ENCODE results near the gene ARID4B.
"Not testable (repeated sequence)": the region's sequence is repeated elsewhere in the genome, so short reads cannot be mapped to it uniquely, and the experiment has no call there.

Gene ARID4B

DNA sequence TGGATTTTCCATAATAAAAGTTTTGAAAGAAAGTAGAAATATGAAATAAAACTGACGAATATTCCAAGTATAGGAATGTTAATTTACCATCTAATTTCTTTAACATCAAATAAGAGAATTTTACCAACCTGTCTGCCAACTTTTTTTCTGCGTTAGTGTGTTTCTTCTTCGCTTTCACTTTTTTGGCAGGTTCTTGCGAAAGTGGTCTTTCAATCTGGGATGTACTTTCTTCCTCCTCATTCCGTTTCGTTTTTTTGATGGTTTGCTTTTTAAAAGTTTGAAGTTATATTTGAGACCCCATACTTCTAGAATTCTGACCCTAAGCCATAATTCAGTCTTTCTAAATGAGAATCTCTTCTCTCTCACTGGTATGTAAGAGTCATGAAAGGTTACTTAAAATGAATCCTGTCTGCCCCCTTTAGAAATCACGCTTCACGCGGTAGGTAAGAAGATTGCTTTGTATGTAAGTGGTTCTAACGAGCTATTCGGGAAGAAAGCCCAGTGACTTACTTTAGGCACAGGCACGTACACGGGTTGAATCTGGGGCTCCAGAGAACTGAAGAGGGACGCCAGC lies 167.5 kb downstream of the ARID4B start:
- no peak for DNase-seq (ENCODE audit: low read depth)

DNA sequence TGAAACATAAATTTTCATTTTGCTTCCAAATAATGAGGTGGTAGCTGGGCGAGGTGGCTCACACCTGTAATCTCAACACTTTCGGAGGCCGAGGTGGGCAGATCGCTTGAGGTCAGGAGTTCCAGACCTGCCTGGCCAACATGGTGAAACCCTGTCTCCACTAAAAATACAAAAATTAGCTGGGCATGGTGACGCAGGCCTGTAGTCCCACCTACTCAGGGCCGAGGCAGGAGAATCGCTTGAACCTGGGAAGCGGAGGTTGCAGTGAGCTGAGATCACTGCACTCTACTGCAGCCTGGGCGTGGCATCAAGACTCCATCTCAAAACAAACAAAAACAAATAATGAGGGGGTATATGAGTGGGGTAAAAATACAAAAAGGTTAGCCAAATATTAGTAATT lies 168.0 kb downstream of the ARID4B start:
- DNase-seq (ENCODE audit: low read depth): not testable (repeated sequence)

DNA sequence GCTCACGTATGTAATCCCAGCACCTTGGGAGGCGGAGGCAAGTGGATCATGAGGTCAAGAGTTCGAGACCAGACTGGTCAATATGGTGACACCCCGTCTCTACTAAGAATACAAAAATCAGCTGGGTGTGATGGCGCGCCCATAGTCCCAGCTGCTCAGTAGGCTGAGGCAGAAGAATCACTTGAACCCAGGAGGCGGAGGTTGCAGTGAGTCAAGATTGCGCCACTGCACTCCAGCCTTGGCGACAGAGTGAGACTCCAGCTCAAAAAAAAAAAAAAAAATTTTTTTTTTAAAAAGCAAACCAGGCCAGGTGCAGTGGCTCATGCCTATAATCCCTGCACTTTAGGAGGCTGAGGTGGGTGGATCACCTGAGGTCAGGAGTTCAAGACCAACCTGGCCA lies 168.7 kb downstream of the ARID4B start:
- DNase-seq (ENCODE audit: low read depth): not testable (repeated sequence)

DNA sequence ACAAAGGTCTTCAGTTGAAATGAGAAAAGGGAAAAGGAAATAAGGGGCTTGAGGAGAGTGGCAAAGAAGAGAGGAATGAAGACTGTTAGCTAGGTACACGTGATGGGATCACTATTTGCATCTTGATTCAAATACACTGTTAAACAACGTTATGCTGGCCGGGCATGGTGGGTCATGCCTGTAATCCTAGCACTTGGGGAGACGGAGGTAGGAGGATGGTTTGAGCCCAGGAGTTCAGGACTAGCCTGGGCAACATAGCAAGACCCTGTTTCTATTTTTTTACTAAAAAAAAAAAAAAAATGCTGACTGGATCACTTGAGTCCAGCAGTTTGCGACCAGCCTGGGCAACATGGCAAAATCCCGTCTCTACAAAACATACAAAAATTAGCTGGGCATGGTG lies 169.3 kb downstream of the ARID4B start:
- DNase-seq (ENCODE audit: low read depth): no peak

DNA sequence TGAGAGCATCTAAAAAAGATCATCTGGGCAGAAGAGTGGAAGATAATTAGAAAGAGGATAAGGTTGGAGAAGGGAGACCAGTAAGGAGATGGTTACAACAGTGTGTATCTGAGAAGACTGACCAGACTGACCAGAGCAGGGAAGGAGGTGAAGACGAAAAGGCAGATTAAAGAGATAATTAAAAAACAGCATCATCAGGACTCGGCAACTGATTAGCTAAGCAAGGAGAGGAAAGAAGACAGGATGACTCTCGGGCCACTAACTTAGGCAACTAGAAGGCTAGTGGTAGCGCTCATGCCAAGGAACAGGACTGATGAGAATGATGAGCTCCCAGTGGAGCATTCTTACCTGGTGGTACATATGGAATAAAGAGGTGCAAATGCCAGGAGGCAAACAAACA lies 170.8 kb downstream of the ARID4B start:
- no peak for DNase-seq (ENCODE audit: low read depth)

DNA sequence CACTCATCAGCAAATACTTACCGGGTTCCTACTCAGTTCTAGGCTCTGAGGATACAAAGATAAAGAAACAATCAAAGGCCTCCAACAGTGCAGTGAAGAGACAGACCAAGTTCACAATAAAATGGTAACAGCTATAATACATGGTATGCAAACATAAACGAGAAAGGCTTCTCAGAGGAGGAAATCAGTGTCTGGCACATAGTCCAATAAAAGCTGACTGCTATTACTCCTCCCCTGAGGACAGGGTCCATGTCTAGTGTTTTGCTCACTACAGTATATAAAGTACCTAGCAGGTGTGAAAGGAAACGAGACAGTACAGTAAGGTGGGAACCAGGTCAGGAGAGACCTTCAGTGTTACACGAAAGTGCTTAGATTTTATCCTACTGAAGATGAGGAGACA lies 171.2 kb downstream of the ARID4B start:
- DNase-seq (ENCODE audit: low read depth): no peak

DNA sequence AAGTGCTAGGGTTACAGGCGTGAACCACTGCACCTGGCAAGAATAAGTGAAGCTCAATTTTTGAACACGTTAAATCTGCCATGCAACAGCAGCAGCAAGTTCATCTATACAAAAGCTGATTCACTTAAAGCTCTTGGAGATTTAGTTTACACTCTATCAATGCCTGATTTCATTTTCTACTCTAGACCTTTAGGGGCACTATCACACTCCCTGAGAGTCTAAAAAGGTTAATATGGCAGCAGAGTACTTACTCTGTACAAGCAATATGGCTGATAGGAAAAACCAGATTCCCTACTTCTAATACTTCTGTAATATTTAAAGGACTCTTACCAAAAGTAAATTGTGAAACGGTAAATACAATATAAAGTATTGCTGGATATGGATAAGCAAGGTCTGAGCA lies 171.7 kb downstream of the ARID4B start:
- no peak for DNase-seq (ENCODE audit: low read depth)

DNA sequence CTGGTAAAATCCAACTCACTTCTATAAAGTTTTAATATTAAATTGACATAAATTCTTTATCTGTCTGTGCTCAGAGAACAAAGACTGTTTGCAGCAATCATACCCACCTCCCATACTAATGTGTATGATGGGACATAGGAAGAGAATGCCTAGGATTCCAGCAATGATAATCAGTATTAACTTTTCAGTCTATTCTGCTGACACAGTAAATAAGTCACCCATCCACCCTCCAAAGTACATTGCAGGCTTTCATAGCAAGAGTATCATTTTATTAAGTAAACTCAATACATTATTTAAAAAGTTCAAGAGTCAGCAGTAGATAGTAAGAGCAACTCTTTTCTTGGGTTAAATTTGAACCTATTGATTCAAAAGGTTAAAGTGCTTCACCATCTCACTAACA lies 175.7 kb downstream of the ARID4B start:
- no peak for DNase-seq (ENCODE audit: low read depth)

DNA sequence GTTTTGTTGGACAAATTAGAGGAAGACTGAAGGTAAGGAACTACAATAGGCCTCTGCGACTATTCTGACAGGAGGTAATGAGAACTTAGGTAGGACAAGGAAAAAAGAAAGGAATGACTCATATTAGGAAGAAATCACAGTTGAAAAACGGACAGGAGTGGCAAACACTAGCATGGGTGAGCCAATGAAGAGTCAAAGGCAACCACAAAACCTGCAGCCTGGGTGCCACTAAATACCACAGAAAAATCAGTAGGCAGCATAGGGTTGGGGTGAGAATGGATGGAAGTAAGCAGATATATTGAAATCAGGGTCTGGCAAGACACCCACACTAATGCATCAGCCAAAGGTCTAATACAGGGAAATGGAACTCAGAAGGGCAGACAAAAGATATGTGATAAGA lies 176.9 kb downstream of the ARID4B start:
- DNase-seq (ENCODE audit: low read depth): no peak

DNA sequence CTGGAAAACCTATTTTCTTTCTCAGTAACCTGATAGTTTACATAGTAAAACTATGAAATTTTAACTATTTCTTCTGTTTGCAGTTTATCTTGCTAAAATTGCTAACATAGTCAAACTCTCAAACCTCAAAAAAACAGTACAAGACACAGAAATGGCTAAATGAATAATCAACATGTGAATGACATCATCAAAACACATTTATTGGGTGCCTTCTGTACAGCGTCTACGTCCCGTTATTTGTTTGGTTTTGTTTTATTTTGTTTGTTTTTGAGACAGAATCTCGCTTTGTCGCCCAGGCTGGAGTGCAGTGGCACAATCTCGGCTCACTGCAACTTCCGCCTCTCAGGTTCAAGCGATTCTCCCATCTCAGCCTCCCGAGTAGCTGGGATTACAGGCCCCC lies 178.2 kb downstream of the ARID4B start:
- no peak for DNase-seq (ENCODE audit: low read depth)

DNA sequence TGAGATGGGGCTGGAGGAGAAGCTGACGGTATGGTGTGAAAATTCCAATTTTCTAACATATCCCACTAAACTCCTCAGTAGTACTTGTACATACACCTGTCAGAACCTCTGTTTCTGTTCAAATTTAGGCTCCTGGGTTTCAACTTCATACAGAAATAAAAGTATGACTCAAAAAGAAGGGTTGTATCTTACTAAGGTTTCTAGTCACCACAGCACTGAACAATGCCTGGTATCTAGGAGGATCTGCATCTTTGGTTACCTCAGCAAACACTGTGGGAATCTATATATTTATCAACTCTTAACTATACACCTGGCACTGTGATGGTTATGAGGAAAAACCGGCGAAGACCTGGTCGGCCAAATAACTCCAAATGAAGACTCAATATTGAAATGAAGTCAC lies 180.7 kb downstream of the ARID4B start:
- no peak for DNase-seq (ENCODE audit: low read depth)

DNA sequence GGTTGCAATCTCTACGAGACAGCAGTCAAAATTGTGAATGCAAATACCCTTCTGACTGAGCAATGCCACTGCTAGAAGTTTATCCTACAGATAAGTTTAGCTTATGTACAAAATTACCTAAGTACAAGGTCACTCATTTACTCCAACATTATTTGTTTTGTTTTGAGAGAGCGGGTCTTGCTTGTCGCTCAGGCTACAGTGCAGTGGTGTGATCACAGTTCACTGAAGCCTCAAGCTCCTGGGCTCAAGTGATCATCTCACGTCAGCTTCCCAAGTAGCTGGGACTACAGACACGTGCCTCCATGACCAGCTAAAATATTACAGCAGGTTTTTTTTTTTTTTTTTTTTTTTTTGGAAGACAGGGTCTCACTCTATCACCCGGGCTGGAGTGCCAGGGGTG lies 182.3 kb downstream of the ARID4B start:
- DNase-seq (ENCODE audit: low read depth): no peak

DNA sequence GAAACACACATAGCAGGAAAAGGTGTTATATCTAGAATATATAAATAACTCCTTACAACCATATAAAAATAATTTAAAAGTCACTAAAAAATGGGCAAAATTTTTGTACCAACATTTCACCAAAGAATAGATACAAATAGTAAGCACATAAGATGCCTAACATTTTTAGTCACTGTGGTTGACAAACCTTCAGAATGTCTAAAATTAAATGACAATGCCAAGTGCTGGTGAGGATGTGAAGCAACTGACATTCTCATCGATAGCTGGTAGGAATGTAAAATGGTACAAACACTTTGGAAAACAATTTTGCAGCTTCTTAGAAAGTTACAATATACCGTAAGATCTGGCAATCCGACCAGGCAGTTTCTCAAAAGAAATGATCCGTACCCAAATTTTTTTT lies 185.0 kb downstream of the ARID4B start:
- DNase-seq (ENCODE audit: low read depth): no peak

DNA sequence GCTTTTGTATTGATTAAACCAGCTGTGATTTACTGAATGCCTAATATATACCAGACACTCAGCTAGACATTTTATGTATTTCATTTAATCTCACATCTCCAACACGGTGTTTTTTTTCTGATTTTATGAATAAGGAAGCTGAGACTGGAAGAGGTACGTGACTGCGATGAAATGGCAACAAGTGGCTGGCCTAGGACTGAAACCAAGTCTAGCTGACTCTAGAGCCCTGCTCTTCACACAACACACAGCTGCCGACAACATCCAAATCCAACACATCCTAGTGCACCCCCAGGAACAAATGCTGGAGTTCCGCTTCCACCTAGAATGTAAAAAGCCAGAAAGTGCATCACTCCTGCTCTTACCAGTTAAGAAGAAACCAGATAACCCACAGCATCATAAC lies 188.7 kb downstream of the ARID4B start:
- DNase-seq (ENCODE audit: low read depth): no peak

DNA sequence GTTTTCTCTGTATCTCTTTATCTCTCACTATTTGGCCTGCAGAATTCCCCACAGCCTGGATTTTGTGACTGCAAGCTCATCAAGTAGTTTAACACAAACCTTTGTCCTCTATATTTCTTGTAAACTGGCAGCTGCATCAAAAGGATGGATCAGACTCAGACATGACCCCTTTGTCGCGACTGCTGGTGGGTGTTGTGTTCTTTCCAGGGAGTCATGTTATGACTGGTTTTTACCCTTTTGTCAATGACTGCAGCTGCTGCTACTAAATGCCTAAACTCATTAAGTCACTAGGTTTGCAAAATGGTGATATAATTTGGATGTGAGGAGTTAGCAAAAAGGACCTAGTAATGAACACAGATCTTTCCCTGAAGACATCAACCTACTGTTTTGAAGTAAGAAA lies 189.2 kb downstream of the ARID4B start:
- no peak for DNase-seq (ENCODE audit: low read depth)

DNA sequence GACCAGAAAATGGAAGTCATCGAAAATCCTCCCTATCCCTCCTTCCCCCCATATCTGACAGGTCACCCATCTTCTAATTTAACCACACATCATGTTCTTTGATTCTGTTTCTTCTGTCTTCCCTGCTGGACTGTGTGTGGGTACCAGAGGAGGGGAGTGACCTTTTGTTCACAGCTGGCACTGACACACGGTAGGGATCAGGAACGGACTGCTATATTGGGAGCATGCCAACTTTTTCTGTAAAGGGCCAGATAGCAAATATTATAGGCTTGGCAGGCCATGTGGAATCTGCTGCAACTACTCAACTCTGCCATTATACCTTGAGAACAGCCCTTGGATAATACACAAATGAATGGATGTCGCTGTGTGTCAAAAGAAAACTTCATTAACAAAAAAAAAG lies 191.9 kb downstream of the ARID4B start:
- DNase-seq (ENCODE audit: low read depth): no peak

DNA sequence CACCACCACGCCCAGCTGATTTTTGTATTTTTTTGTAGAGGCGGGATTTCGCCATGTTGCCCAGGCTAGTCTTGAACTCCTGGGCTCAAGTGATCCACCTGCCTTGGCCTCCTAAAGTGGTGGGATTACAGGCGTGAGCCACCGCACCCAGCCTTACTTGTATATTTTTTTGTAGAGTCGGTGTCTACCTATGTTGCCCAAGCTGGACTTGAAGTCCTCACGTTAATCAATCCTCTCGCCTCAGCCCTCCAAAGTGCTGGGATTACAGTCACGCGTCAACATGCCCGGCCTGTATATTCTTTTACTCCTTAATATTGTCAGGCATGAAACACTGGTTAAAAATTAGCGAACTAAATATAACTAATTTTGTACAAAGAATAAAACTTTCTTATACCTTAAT lies 193.8 kb downstream of the ARID4B start:
- no peak for DNase-seq (ENCODE audit: low read depth)

DNA sequence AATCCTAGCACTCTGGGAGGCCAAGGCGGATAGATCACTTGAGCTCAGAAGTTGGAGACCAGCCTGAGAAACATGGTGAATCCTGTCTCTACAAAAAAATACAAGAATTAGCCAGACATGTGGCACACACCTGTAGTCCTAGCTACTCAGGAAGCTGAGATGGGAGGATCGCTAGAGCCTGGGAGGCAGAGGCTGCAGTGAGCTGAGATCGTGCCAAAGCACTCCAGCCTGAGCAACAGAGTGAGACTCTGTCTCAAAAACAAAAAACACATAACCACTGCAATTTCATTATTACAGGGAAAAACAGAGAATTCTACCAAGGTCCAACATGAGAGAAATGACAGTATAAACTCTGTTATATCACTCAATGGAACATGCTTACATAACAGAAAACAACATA lies 194.9 kb downstream of the ARID4B start:
- DNase-seq (ENCODE audit: low read depth): no peak

DNA sequence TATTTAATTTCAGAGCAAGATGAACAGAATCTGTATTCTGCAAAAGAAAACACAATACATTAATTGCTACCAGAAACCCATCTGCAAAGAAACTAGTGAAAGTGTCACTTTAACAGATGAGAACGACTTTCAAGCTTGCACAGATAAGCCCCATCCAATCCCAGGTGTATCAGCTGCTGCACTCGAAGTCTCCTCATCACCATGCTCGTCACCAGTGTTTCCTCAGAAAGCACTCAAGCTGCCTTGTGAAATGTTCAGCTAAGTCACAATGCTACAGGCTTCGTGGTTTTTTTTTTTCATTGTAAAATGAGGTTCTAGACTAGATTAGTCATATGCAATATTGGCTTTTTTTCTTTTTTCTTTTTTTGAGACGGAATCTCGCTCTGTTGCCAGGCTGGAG lies 196.0 kb downstream of the ARID4B start:
- no peak for DNase-seq (ENCODE audit: low read depth)

DNA sequence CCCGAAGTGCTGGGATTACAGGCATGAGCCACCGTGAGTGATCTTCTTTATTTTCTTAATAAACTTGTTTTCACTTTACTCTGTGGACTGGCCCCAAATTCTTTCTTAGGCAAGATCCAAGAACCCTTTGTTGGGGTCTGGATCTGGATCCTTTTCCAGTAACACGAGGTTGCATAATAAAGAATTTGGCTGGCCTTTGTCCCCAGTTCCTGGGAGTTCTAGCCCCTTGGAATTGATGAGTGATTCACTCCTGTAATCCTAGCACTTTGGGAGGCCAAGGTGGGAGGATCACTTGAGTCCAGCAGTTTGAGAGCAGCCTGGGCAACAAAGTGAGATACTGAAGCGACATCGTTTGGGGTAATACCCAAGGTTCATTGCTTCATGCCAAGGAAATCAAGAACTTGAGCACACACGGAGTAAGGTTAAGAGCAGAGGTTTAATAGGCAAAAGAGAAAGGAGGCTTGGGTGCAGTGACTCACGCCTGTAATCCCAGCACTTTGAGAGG lies 197.2 kb downstream of the ARID4B start:
- DNase-seq (ENCODE audit: low read depth): no peak

DNA sequence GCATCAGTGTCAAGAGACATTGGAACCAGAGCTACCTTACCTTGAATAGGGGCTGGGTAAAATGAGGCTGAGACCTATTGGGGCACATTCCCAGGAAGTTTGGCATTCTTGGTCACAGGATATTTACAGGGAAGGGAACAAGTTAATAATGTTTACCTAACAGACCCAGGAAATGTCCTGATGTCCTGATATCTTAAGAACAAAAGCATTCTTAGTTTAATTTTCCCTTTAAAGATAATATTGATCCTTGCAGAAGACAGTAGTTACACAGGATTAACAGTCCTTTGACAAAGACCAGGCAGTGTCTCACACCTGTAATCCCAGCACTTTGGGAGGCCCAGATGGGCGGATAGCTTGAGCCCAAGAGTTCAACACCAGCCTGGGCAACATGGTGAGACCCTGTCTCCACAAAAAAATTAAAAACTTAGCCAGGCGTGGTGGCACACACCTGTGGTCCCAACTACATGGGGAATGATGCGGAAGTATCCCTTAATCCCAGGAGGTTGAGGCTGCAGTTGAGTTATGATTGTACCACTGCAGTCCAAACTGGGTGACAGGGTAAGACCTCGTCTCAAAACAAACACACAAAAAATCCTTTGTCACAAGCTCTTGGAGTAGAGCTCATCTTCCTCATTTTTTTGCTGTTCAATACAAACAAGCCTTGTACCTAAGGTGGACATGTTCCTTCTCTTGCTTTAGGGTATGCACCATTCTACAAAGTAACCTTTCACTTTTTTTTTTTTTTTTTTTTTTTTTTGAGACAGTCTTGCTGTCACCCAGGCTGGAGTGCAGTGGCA lies 198.0 kb downstream of the ARID4B start:
- no peak for DNase-seq (ENCODE audit: low read depth)

DNA sequence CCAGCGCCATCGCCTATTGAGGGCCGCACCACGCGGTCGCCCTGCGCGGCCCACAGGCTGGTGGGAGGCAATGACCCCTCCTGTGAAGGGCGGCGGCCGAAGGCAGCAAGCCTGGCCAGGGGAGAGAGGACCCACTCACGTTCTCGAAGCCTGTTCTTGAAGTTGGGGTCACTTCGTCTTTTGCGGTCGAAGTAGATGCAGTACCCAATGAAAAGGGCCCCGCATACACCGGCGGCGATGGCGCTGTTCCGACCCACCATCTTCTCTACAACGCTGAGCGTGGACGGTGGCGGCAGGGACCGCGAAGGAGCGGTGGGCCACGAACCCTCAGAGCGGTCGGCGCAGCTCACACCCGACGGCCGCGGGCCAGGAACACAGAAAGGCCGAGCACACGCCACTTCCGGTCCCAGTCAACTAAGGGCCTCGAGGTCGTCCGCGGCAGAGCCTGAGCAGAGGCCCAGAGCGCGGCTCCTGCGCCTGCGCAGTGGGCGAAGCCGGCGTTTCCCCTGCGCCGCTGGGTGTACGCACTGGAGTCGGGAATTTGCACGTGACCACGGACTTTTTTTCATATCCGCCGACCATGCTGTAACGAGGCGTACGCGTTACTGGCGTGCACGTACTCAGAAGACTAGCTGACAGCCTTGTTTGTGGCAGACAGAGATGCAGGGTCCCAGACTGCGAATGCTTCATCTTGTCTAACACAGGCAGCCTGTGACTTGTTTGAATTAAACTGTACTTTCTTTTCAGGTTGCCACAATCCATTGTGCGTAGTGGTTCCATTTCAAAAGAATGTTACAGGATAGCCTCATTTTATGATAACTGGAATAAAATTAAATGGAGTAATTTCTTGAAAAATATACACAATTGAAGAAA lies 199.3 kb downstream of the ARID4B start, which contains the start of gene TOMM20:
Gene TOMM20, minus strand, starts transcription at position 382 of the 873 bp plus-strand sequence. Its CDS starts 122 bp downstream, at position 260.
- peak; percentile 84 for DNase-seq (ENCODE audit: low read depth)

All from stimulated activated CD8-positive, alpha-beta memory T cell treated with anti-CD3 and anti-CD28 coated beads, Interleukin-15, amount 100 ng/mL, for 24 hours (primary cell).